HCT116 (cell line): ENCODE results near the gene CALD1. TPM values are rescaled to one million over a fixed set of nuclear protein-coding genes. Genes with fewer than 3 reads are reported as not detected.

Experiments used
- ATAC-seq: fragments of 200-7000 bp; cut with Tn5 transposase; 2 replicates; pipeline ENCODE4 v1.9.1; 2020; ENCODE audit warnings: mild to moderate bottlenecking, moderate library complexity
- BruUV-seq: library from RNA; stranded (reverse); fragments of 400-500 nt; replicated peaks from 2 replicates; lab custom pipeline; 2021; lab: Mats Ljungman, UMichigan
- CTCF ChIA-PET: fragments of 300-600 bp; sonication (Branson Sonifier 250); formaldehyde crosslinking; loops from one replicate; lab custom pipeline; 2021; ENCODE audit warnings: antibody characterized with exemption; lab: Charles Lee
- POLR2A ChIA-PET: fragments of 300-600, 350-600 bp; sonication (Branson Sonifier 250); formaldehyde crosslinking; loops from one replicate; lab custom pipeline; 2021; ENCODE audit warnings: antibody characterized with exemption; lab: Charles Lee
- RAD21 ChIA-PET, 2 experiments: fragments of 300-600 bp; sonication (Branson Sonifier 250); formaldehyde crosslinking; loops; one replicate each; lab custom pipeline; 2023; ENCODE audit warnings: low total read pairs in 2 of 2; ENCODE audit not compliant: uncharacterized antibody in 2 of 2, unreplicated experiment in 2 of 2, low non-redundant PET in 1 of 2; lab: Charles Lee
- DNase-seq: peaks from one replicate; pipeline ENCODE4 v3.0.0-alpha.2; 2010; ENCODE audit warnings: low read depth, low spot score
- H2AFZ ChIP-seq: fragments of 200-600 bp; shearing (Covaris generic), sonication (generic); 2 replicates; pipeline ENCODE4 v1.6.1; 2017; ENCODE audit warnings: low read depth, mixed run types, mixed read lengths, antibody characterized with exemption, low read length; ENCODE audit not compliant: poor library complexity, severe bottlenecking
- H3K27ac ChIP-seq: 2 replicates; pipeline ENCODE4 v1.5.1; 2012; ENCODE audit warnings: low read depth, low read length
- H3K27me3 ChIP-seq: fragments of 200-600 bp; sonication (generic); 2 replicates; pipeline ENCODE4 v1.6.1; 2016; ENCODE audit warnings: mixed run types, low read length, mixed read lengths; ENCODE audit not compliant: insufficient read depth
- H3K36me3 ChIP-seq, 2 experiments: fragments of 200-500 bp in 1 of 2; fragments of 200-600 bp in 1 of 2; sonication (Bioruptor generic) in 1 of 2; sonication (generic) in 1 of 2; 2 replicates each; pipeline versions ENCODE4 v1.5.1 to v1.6.1; 2014 to 2016; ENCODE audit warnings: low read length in 2 of 2, inconsistent platforms in 1 of 2, mixed read lengths in 1 of 2, mixed run types in 1 of 2; ENCODE audit not compliant: insufficient read depth in 2 of 2, control insufficient read depth in 1 of 2
- H3K4me1 ChIP-seq, 2 experiments: fragments of 200-600 bp in 1 of 2; sonication (generic) in 1 of 2; 2 replicates each; pipeline versions ENCODE4 v1.5.1 to v1.6.1; 2012 to 2017; ENCODE audit warnings: low read length in 2 of 2, inconsistent platforms in 1 of 2, mild to moderate bottlenecking in 1 of 2, mixed read lengths in 1 of 2, mixed run types in 1 of 2, moderate library complexity in 1 of 2; ENCODE audit not compliant: insufficient read depth in 2 of 2, control insufficient read depth in 1 of 2
- H3K4me2 ChIP-seq: fragments of 200-600 bp; sonication (generic); 2 replicates; pipeline ENCODE4 v1.6.1; 2017; ENCODE audit warnings: mixed run types, low read length, mixed read lengths
- H3K4me3 ChIP-seq, 2 experiments: fragments of 200-600 bp in 1 of 2; sonication (generic) in 1 of 2; replicated peaks in 1 of 2; 2 replicates each; pipeline ENCODE4 v1.5.1; 2011 to 2016; ENCODE audit warnings: low read length in 2 of 2, control low read depth in 1 of 2, low read depth in 1 of 2, mild to moderate bottlenecking in 1 of 2, mixed read lengths in 1 of 2, mixed run types in 1 of 2
- H3K79me2 ChIP-seq: fragments of 200-600 bp; sonication (generic); 2 replicates; pipeline ENCODE4 v1.6.1; 2017; ENCODE audit warnings: mild to moderate bottlenecking, mixed run types, low read length, moderate library complexity, mixed read lengths; ENCODE audit not compliant: insufficient read depth
- H3K9ac ChIP-seq: fragments of 200-600 bp; sonication (generic); 2 replicates; pipeline ENCODE4 v1.6.1; 2016; ENCODE audit warnings: low read length, mixed read lengths
- H3K9me2 ChIP-seq: fragments of 200-600 bp; sonication (generic), shearing (Covaris generic); 2 replicates; pipeline ENCODE4 v1.6.1; 2017; ENCODE audit warnings: mixed run types, mild to moderate bottlenecking, moderate library complexity; ENCODE audit not compliant: insufficient read depth
- H3K9me3 ChIP-seq, 2 experiments: fragments of 200-500 bp in 1 of 2; fragments of 200-600 bp in 1 of 2; sonication (Bioruptor generic) in 1 of 2; sonication (generic) in 1 of 2; 2 replicates each; pipeline ENCODE4 v1.6.1; 2014 to 2017; ENCODE audit warnings: low read length in 2 of 2, mixed read lengths in 2 of 2, inconsistent platforms in 1 of 2, low read depth in 1 of 2, mild to moderate bottlenecking in 1 of 2, mixed run types in 1 of 2, moderate library complexity in 1 of 2; ENCODE audit not compliant: control insufficient read depth in 1 of 2, insufficient read depth in 1 of 2
- H4K20me1 ChIP-seq: fragments of 200-600 bp; sonication (generic), shearing (Covaris generic); 2 replicates; pipeline ENCODE4 v1.6.1; 2017; ENCODE audit warnings: mixed run types, mild to moderate bottlenecking, moderate library complexity; ENCODE audit not compliant: insufficient read depth
- CEBPB ChIP-seq: IDR thresholded peaks from 2 replicates; pipeline ENCODE4 v1.6.1; 2012; ENCODE audit warnings: low read depth
- CTCF ChIP-seq, 3 experiments: fragments of 200-600 bp in 1 of 3; sonication (generic) in 1 of 3; IDR thresholded peaks in 2 of 3; conservative IDR thresholded peaks in 1 of 3; 2 replicates each; pipeline ENCODE4 v1.5.1; 2012 to 2017; ENCODE audit warnings: low read depth in 2 of 3, low read length in 2 of 3, antibody characterized with exemption in 1 of 3, borderline replicate concordance in 1 of 3, control low read depth in 1 of 3, mild to moderate bottlenecking in 1 of 3, mixed read lengths in 1 of 3, mixed run types in 1 of 3, moderate library complexity in 1 of 3; ENCODE audit not compliant: insufficient read depth in 1 of 3
- EGR1 ChIP-seq: IDR thresholded peaks from 2 replicates; pipeline ENCODE4 v1.6.1; 2012; ENCODE audit warnings: low read depth
- EZH2 ChIP-seq: fragments of 200-600 bp; sonication (generic); IDR thresholded peaks from 2 replicates; pipeline ENCODE4 v1.6.1; 2017; ENCODE audit warnings: antibody characterized with exemption, mixed run types
- JUND ChIP-seq: IDR thresholded peaks from 2 replicates; pipeline ENCODE4 v1.6.1; 2012
- MAX ChIP-seq: IDR thresholded peaks from 2 replicates; pipeline ENCODE4 v1.6.1; 2012
- POLR2AphosphoS5 ChIP-seq: IDR thresholded peaks from 2 replicates; pipeline ENCODE4 v1.6.1; 2011; ENCODE audit warnings: mild to moderate bottlenecking, low read depth, low read length, moderate library complexity
- REST ChIP-seq: IDR thresholded peaks from 2 replicates; pipeline ENCODE4 v1.6.1; 2012; ENCODE audit warnings: low read depth
- SIN3A ChIP-seq: IDR thresholded peaks from 2 replicates; pipeline ENCODE4 v1.6.1; 2012; ENCODE audit warnings: low read depth
- SP1 ChIP-seq: IDR thresholded peaks from 2 replicates; pipeline ENCODE4 v1.6.1; 2012; ENCODE audit warnings: low read depth
- SRF ChIP-seq: IDR thresholded peaks from 2 replicates; pipeline ENCODE4 v1.6.1; 2012; ENCODE audit warnings: low read depth
- TCF7L2 ChIP-seq: IDR thresholded peaks from 2 replicates; pipeline ENCODE4 v1.7.0; 2011; ENCODE audit warnings: borderline replicate concordance, inconsistent platforms; ENCODE audit not compliant: insufficient read depth, insufficient read length; ENCODE audit errors: extremely low read depth
- YY1 ChIP-seq: IDR thresholded peaks from 2 replicates; pipeline ENCODE4 v1.6.1; 2011; ENCODE audit warnings: low read length, low read depth, moderate library complexity, mild to moderate bottlenecking; ENCODE audit not compliant: insufficient replicate concordance; ENCODE audit errors: extremely low read depth
- ZFX ChIP-seq: fragments of 450-650 bp; IDR thresholded peaks from 2 replicates; pipeline ENCODE4 v1.6.1; 2017
- ZNF274 ChIP-seq: fragments of 200-500 bp; sonication (Bioruptor generic); IDR thresholded peaks from 2 replicates; pipeline ENCODE4 v1.6.1; 2014; ENCODE audit warnings: mild to moderate bottlenecking, low read depth, low read length, inconsistent platforms
- intact Hi-C: fragments of 100-400 bp; cut with micrococcal nuclease; formaldehyde crosslinking; loops from 2 replicates; pipeline ENCODE4 v1.10.0; 2022
- total RNA-seq: library from RNA; stranded (reverse); gene quantifications from one replicate; pipeline ENCODE4 v1.2.1, GENCODE V29; 2021; ENCODE audit not compliant: unreplicated experiment

Gene CALD1
- total RNA-seq, 1 experiment from 2014 or later = 66.8 TPM

DNA sequence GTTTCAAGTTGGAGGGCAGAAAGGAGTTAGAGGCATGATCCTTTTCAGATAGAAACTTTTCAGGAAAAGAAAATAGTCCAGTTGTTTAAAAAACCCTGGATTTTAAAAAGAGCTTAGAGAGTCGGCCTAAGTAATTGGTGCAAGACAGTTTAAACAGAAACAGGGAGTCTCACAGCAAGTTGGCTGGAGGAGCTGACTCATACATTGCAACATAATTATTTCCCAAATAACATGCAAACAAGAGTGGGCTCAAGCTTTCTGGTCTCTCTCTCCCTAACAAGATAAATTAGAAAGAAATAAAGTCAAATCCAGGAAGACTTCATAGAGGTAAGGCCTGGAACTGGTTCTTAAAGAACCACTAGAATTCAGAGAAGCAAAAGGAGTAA, 106.5 kb downstream of the CALD1 start:
- Histone ChIP-seq H3K4me1 (peaks cover 6 to 8% of the 10 kb centered on the region in 2 experiments; a peak in 3 of 4 replicates), H3K4me2 (no peak overlapping the region), H3K4me3 (no peak overlapping the region), H3K36me3 (no peaks in the 10 kb centered on the region), H3K9me3 (no peaks in the 10 kb centered on the region), H3K9ac (no peak overlapping the region), H4K20me1 (no peaks in the 10 kb centered on the region), H2AFZ (no peak overlapping the region), H3K27me3 (no peaks in the 10 kb centered on the region), H3K9me2 (no peaks in the 10 kb centered on the region), H3K79me2 (no peaks in the 10 kb centered on the region), H3K27ac (no peak overlapping the region)
- BruUV-seq = no TSS peak
- ATAC-seq = no peak
- ChIA-PET POLR2A (no interaction called here), RAD21 (no interaction called here), CTCF (no interaction called here)
- intact Hi-C loops = no loop called here
- peak; percentile 54; the same call in 1 of the 2 replicates for TF ChIP-seq CEBPB
- no peak for TF ChIP-seq SIN3A
- TF ChIP-seq TCF7L2 = no peak
- no peak for TF ChIP-seq EZH2
- no peak for TF ChIP-seq CTCF (IDR thresholded peaks at IDR 0.05 in 2 of 3, conservative IDR thresholded peaks at IDR 0.05 in 1 of 3; ENCODE audit: borderline replicate concordance in 1 of 3, insufficient read depth in 1 of 3, low read depth in 2 of 3, low read length in 2 of 3)
- DNase-seq = no peak

DNA sequence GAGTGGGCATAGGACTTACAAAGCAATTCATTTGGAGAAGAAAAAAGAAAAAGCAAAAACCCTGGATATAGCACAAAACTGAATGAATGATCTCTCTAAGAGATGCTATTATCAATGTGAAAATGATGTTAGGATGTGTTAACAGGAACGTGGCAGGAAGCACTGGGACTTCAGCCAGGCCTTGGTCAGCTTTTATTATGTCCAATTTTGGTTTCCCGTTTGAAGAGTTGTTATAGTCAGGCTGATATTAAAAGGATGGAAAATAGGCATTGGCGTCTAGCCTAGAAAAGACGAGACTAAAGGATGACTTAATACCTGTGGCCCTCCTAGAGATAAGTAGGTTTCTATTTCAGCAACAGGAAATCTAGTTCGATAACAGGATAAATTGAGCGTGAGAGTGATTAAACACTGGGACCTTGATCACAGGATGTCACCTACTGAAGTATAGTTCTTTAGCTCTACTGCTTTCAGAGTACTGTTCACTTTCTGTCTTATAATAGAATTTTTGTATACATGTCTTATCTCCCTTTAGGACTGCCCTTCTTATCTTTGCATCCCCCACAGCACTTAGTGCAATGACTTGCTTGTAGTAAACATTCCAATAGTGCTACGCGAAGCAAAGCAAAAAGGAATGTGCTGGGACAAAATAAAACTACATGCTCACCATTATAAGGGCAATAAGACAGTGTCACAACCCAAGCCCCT, 107.1 kb downstream of the CALD1 start:
- Histone ChIP-seq H3K9me3 (no peaks in the 10 kb centered on the region), H3K27me3 (no peaks in the 10 kb centered on the region), H4K20me1 (no peaks in the 10 kb centered on the region)
- TF ChIP-seq ZNF274 = no peak
- no peak for TF ChIP-seq EGR1
- no peak for TF ChIP-seq SP1
- TF ChIP-seq JUND = no peak
- TF ChIP-seq POLR2AphosphoS5 = no peak
- TF ChIP-seq ZFX = no peak
- TF ChIP-seq MAX = no peak
- TF ChIP-seq TCF7L2 = no peak
- no peak for TF ChIP-seq REST
- TF ChIP-seq EZH2 = no peak
- no peak for TF ChIP-seq YY1
- TF ChIP-seq SRF = no peak
- TF ChIP-seq, all 23 proteins: peak for 0
- H3K27ac ChIP-seq = no peak overlapping the region
- no peaks in the 10 kb centered on the region for H3K9me2 ChIP-seq
- no peak overlapping the region for H3K4me2 ChIP-seq
- H3K9ac ChIP-seq = no peak overlapping the region
- H3K4me1 ChIP-seq = peaks cover 7 to 10% of the 10 kb centered on the region in 2 experiments; a peak in 3 of 4 replicates
- no peaks in the 10 kb centered on the region for H3K79me2 ChIP-seq
- no peak overlapping the region for H3K4me3 ChIP-seq
- POLR2A ChIA-PET = no interaction called here
- CTCF ChIA-PET = no interaction called here
- ATAC-seq = no peak
- H2AFZ ChIP-seq = no peak overlapping the region
- H3K36me3 ChIP-seq = no peaks in the 10 kb centered on the region
- DNase-seq = no peak
- no TSS peak for BruUV-seq
- intact Hi-C loops = no loop called here
- RAD21 ChIA-PET = no interaction called here
